GM21529 (cell line): ENCODE measurements around the gene STOX2.

Source experiments
- ATAC-seq: cut with Tn5 transposase; IDR thresholded peaks from one replicate; pipeline ENCODE4 v1.9.1; 2021; ENCODE audit not compliant: unreplicated experiment

STOX2 gene

GRCh38 chr4:184067931-184068554, 162.9 kb downstream of the STOX2 start:
- ATAC-seq: no peak
